ENCODE data around the gene TAS2R1.

DNA sequence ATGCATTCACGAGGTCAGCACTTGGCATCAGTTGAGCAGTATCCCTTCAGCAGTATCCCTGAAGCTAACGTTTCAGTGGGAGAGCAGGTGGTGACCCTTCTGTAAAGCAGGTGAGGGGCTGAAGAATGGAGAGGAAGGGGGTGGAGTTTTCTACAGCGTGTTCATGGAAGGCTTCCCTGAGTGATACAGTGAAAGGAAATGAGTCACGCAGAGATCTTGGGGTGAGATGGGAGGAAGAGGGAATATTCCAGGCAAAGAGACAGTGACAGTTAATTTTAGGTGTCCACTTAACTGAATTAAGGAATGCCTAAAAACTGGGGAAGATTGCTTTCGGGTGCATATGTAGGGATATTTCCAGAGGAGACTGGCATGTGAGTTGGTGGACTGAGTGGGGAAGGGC lies 25.7 kb downstream of the TAS2R1 start:
- TF ChIP-seq, protein P1, sequence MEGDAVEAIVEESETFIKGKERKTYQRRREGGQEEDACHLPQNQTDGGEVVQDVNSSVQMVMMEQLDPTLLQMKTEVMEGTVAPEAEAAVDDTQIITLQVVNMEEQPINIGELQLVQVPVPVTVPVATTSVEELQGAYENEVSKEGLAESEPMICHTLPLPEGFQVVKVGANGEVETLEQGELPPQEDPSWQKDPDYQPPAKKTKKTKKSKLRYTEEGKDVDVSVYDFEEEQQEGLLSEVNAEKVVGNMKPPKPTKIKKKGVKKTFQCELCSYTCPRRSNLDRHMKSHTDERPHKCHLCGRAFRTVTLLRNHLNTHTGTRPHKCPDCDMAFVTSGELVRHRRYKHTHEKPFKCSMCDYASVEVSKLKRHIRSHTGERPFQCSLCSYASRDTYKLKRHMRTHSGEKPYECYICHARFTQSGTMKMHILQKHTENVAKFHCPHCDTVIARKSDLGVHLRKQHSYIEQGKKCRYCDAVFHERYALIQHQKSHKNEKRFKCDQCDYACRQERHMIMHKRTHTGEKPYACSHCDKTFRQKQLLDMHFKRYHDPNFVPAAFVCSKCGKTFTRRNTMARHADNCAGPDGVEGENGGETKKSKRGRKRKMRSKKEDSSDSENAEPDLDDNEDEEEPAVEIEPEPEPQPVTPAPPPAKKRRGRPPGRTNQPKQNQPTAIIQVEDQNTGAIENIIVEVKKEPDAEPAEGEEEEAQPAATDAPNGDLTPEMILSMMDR (IDR thresholded peaks at IDR 0.05), result no peak
- no peak for TF ChIP-seq POLR2AphosphoS5 (IDR thresholded peaks at IDR 0.05)
- no peak for TF ChIP-seq POLR2A (IDR thresholded peaks at IDR 0.05)
- TF ChIP-seq EP300 (IDR thresholded peaks at IDR 0.05), result no peak

Measured in sigmoid colon (tissue), 4 donors.